GM13977 (cell line): Measurements from ENCODE around the gene FBXW12.
"Not testable (repeated sequence)": the region's sequence is repeated elsewhere in the genome, so short reads cannot be mapped to it uniquely, and the experiment has no call there.

ENCODE experiments used
- DNase-seq: peaks from one replicate; pipeline ENCODE4 v3.0.0; 2012; ENCODE audit warnings: low spot score
- CTCF ChIP-seq: IDR thresholded peaks from 2 replicates; pipeline ENCODE4 v1.5.1; 2012; ENCODE audit warnings: mild to moderate bottlenecking, control low read depth; ENCODE audit not compliant: insufficient read depth; ENCODE audit errors: extremely low read depth, missing control alignments
- in situ Hi-C: fragments of 300-500 bp; cut with MboI; formaldehyde crosslinking; loops from one replicate; pipeline ENCODE4 v1.12.0; 2022; ENCODE audit warnings: low sequenced_read_pairs, low pct_unique_long_range_greater_than_20kb, mixed read lengths, inconsistent platforms; ENCODE audit not compliant: unreplicated experiment

Gene FBXW12

GRCh38 chr3:48399387-48400172 is 27.6 kb downstream of the FBXW12 start:
- DNase-seq: peak; percentile 15
- in situ Hi-C loops: no loop called here
- TF ChIP-seq CTCF: no peak

- peak; percentile 76 for TF ChIP-seq CTCF
- peak; percentile 89 for DNase-seq
- in situ Hi-C loops: no loop called here
These were observed 28.9 kb downstream of the FBXW12 start for GRCh38 chr3:48400824-48401433.

GRCh38 chr3:48401434-48401901 is 29.4 kb downstream of the FBXW12 start:
- in situ Hi-C loops: not testable (repeated sequence)

GRCh38 chr3:48402281-48402732 is 30.3 kb downstream of the FBXW12 start:
- in situ Hi-C loops: no loop called here
- DNase-seq: no peak
- TF ChIP-seq CTCF: no peak

More at GRCh38 chr3:48401434-48401901, 29.4 kb downstream of the FBXW12 start:
- peak; percentile 13 for DNase-seq

GRCh38 chr3:48402907-48403306 is 30.9 kb downstream of the FBXW12 start:
- in situ Hi-C loops: no loop called here
- DNase-seq: no peak
- no peak for TF ChIP-seq CTCF

GRCh38 chr3:48403533-48404439 is 31.8 kb downstream of the FBXW12 start:
- DNase-seq: no peak
- in situ Hi-C loops: no loop called here
- TF ChIP-seq CTCF: no peak
